ENCODE results near the gene RSL1D1.
"Not testable (repeated sequence)": the region's sequence is repeated elsewhere in the genome, so short reads cannot be mapped to it uniquely, and the experiment has no call there.

RSL1D1 gene

GRCh38 chr16:11843861-11844260 is 7.5 kb downstream of the RSL1D1 start:
- no peak for DNase-seq (ENCODE audit: low read depth in 2 of 2)

- no peak for DNase-seq (ENCODE audit: low read depth in 2 of 2)
Measured at GRCh38 chr16:11843206-11843605, 8.1 kb downstream of the RSL1D1 start.

- no peak for DNase-seq (ENCODE audit: low read depth in 2 of 2)
Measured at GRCh38 chr16:11841026-11841425, 10.3 kb downstream of the RSL1D1 start.

- DNase-seq (ENCODE audit: low read depth in 2 of 2), result no peak
Measured at GRCh38 chr16:11836650-11837244, 14.6 kb downstream of the RSL1D1 start.

GRCh38 chr16:11835891-11836649 is 15.3 kb downstream of the RSL1D1 start:
- DNase-seq (ENCODE audit: low read depth in 2 of 2), result no peak

GRCh38 chr16:11835309-11835708 is 16.0 kb downstream of the RSL1D1 start:
- no peak for DNase-seq (ENCODE audit: low read depth in 2 of 2)

GRCh38 chr16:11833951-11834695 is 17.2 kb downstream of the RSL1D1 start:
- no peak for DNase-seq (ENCODE audit: low read depth in 2 of 2)

GRCh38 chr16:11828696-11829095 is 22.6 kb downstream of the RSL1D1 start:
- DNase-seq (ENCODE audit: low read depth in 2 of 2), result no peak

- not testable (repeated sequence) for DNase-seq (ENCODE audit: low read depth in 2 of 2)
Measured at GRCh38 chr16:11825520-11826165, 25.7 kb downstream of the RSL1D1 start.

- DNase-seq (ENCODE audit: low read depth in 2 of 2), result no peak
Measured at GRCh38 chr16:11824362-11824761, 27.0 kb downstream of the RSL1D1 start.

- not testable (repeated sequence) for DNase-seq (ENCODE audit: low read depth in 2 of 2)
Measured at GRCh38 chr16:11823645-11824044, 27.7 kb downstream of the RSL1D1 start.

GRCh38 chr16:11819798-11820197 is 31.5 kb downstream of the RSL1D1 start:
- no peak for DNase-seq (ENCODE audit: low read depth in 2 of 2)

- DNase-seq (ENCODE audit: low read depth in 2 of 2), result not testable (repeated sequence)
Measured at GRCh38 chr16:11818970-11819369, 32.4 kb downstream of the RSL1D1 start.

- no peak for DNase-seq (ENCODE audit: low read depth in 2 of 2)
Measured at GRCh38 chr16:11816123-11816522, 35.2 kb downstream of the RSL1D1 start.

- not testable (repeated sequence) for DNase-seq (ENCODE audit: low read depth in 2 of 2)
Measured at GRCh38 chr16:11814800-11815199, 36.5 kb downstream of the RSL1D1 start.

- DNase-seq (ENCODE audit: low read depth in 2 of 2), result no peak
Measured at GRCh38 chr16:11806721-11807120, 44.6 kb downstream of the RSL1D1 start.

- no peak for DNase-seq (ENCODE audit: low read depth in 2 of 2)
Measured at GRCh38 chr16:11805556-11805955, 45.8 kb downstream of the RSL1D1 start.

GRCh38 chr16:11801481-11802021 is 49.8 kb downstream of the RSL1D1 start:
- no peak for DNase-seq (ENCODE audit: low read depth in 2 of 2)

- DNase-seq (ENCODE audit: low read depth in 2 of 2), result no peak
Measured at GRCh38 chr16:11800382-11800718, 51.0 kb downstream of the RSL1D1 start.

GRCh38 chr16:11799509-11800381 is 51.6 kb downstream of the RSL1D1 start:
- no peak for DNase-seq (ENCODE audit: low read depth in 2 of 2)

- DNase-seq (ENCODE audit: low read depth in 2 of 2), result no peak
Measured at GRCh38 chr16:11799017-11799381, 52.3 kb downstream of the RSL1D1 start.

All from stimulated activated CD8-positive, alpha-beta memory T cell treated with anti-CD3 and anti-CD28 coated beads, Interleukin-7, amount 100 ng/mL, for 4 hours (primary cell).